Activated T-cell treated with anti-CD3 and anti-CD28 coated beads, Interleukin-2, amount 50 U/mL, for 48 hours (primary cell): ENCODE results near the gene GMPS.
"Not testable (repeated sequence)": the region's sequence is repeated elsewhere in the genome, so short reads cannot be mapped to it uniquely, and the experiment has no call there.

ENCODE experiments used
- DNase-seq, 2 experiments: peaks; one replicate each; pipeline ENCODE4 v3.0.0-alpha.2; 2020

Gene GMPS

DNA sequence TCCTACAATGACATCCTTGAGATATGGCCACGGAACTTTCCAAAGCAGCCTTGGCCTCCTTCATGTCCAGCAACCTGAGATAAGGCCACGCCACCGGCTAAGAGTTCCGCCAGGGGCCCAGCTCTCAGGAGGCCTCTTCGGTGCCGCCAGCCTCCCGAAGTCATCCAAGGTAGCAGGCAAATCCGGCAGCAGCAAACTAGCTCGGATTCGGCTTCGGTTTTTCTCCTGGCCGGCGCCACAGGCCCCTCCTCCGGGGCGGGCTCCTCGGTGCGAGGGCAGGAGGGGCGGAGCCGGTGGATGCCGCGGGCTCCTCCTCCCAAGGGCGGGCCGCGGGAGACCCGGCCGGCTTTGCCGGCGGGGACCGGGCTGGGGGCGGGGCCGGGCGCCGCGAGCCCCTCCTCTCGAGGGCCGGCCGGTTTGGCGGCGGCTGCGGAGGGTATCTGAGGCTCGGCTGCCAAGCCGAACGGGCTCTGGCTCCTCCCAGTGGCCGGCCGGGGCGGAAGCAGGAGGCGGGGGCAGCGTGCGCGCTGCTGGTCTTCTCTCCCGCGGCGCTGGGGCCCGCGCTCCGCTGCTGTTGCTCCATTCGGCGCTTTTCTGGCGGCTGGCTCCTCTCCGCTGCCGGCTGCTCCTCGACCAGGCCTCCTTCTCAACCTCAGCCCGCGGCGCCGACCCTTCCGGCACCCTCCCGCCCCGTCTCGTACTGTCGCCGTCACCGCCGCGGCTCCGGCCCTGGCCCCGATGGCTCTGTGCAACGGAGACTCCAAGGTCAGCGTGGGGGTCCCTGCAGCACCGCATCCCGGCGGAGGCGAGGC is at the start of gene GMPS:
GMPS (plus strand) TSS at position 518 of the 812 bp plus-strand sequence; CDS start at position 739, 221 bp downstream.
- peak; percentile 96 to 99 for DNase-seq

DNA sequence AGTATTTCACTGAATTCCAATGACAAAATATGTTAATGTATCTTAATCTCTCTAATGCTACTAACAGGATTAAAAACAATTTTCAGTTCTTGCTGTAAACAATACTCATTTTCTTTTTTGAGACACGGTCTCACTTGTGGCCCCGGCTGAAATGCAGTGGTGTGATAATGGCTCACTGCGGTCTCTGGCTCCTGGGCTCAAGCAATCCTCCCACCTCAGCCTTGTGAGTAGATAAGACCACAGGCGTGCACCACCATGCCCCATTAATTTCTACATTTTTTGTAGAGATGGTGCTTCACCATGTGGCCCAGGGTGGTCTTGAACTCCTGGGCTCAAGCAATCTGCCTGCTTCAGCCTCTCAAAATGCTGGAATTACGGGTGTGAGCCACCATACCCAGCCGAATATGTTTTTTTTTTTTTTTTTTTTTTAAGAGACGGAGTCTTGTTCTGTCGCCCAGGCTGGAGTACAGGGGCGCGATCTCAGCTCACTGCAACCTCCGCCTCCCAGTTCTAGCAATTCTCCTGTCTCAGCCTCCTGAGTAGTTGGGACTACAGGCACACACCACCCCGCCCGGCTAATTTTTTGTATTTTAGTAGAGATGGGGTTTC is 41.9 kb upstream of the GMPS start:
- DNase-seq = not testable (repeated sequence)

DNA sequence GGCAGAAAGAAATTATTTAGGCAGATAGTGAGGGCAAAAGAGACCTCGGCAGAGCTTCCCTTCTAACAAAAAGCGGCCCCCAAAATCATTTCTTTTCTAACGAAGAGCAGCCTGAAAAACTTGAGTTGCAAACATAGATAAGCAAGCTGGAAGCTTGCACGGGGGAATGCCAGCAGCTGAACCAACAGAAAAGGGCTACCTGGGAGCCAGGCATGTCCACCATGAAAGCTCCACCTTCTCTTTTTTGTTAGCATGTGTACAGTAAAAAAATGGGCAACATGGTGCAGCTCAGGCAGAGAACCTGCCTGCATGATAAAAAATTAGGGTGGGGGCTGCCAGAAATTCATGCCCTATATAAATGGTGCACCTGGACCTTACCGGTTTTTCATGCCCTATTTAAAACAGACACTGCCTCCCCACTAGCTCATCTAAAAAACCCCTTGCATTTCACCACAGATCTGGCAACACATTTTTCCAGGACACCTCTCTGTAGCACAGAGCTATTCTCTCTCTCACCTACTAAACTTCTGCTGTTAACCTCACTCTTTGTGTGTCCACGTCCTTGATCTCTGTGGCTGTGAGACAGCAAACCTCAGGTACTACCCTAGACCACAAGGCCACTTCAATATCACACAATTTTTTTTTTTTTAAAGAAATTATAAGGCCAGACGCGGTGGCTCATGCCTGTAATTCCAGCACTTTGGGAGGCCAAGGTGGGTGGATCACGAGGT is 34.9 kb upstream of the GMPS start:
- DNase-seq = no peak

DNA sequence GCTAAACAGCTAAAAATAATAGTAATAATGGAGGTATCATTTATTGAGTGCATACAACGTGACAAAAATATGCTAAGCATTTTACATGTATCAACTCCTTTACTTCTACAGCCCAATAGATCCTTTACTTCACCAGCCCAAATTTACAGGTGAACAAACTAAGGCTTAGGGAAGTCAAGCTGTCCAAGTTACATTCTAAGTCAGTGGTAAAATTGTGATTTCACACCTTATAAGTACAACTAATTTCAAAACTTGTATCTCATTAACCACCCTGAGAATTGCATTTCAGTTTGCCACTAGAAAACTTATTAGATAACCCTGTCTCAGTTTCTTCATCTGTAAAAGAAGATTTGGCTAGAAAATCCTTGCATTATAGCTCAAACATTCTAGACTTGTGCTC is 26.9 kb upstream of the GMPS start:
- no peak for DNase-seq

DNA sequence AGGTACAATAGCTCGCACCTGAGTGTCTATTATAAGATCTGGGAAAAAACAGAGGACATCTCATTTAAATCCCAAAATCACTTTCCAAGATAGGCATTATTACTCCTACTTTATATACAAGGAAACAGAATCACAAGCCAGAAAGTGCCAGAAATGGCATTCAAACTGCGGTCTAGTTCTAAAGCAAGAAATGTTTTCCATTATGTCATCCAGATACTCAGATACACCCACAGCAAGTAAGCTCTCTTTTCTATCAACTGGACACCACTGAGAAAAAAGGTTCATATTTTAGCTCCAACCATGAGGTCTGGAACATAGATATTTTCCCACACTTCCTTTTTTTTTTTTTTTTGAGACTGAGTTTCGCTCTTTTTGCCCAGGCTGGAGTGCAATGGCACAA is 24.3 kb upstream of the GMPS start:
- DNase-seq = no peak

DNA sequence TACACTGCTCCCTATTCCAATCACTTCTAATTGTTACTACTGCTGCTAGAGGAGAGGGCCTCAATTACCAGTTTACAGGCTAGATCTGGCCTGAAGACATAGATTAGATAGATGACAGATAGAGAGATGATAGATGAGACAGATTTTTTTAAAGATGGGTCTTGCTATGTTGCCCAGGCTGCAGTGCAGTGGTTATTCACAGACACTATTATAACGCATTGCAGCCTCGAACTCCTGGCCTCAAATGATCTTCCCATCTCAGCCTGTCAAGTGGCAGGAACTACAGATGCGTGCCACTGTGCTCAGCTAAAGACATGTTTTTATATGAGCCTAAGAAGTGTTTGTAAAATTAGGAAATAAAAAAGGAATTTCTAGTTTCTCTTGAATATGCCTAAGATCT is 22.5 kb upstream of the GMPS start:
- no peak for DNase-seq

DNA sequence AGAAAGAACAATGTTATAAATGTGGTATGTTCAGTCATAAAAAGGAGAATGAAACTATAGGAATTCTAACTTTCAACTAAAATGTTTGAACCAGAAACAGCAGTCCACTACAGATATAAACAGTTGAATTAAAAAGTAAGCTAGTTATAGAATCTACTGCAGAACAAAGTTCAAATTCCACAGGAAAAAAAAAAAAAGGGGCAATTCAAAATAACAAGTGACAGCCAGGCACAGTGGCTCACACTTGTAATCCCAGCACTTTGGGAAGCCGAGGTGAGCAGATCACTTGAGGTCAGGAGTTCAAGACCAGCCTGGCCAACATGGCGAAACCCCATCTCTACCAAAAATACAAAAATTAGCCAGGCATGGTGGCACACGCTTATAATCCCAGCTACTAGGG is 21.0 kb upstream of the GMPS start:
- DNase-seq = not testable (repeated sequence)

DNA sequence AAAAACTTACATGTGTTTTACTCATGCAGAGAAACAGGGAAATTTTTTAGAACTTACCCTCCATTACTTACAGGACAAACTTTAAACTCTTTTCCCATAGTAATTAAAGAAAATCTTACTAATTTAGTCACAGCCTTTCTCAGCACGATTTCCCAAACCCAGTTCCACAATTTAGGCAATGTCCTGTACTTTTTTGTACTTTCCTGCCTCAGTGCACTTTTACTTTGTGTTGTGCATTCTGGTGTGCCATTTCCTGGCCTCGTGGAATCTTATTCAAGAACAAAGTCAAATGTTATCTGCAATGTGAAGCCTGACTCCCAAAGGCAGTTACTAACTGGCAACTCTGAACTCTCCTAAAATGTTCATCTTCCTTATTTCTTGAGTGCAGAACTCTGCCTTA is 18.1 kb upstream of the GMPS start:
- DNase-seq = no peak

DNA sequence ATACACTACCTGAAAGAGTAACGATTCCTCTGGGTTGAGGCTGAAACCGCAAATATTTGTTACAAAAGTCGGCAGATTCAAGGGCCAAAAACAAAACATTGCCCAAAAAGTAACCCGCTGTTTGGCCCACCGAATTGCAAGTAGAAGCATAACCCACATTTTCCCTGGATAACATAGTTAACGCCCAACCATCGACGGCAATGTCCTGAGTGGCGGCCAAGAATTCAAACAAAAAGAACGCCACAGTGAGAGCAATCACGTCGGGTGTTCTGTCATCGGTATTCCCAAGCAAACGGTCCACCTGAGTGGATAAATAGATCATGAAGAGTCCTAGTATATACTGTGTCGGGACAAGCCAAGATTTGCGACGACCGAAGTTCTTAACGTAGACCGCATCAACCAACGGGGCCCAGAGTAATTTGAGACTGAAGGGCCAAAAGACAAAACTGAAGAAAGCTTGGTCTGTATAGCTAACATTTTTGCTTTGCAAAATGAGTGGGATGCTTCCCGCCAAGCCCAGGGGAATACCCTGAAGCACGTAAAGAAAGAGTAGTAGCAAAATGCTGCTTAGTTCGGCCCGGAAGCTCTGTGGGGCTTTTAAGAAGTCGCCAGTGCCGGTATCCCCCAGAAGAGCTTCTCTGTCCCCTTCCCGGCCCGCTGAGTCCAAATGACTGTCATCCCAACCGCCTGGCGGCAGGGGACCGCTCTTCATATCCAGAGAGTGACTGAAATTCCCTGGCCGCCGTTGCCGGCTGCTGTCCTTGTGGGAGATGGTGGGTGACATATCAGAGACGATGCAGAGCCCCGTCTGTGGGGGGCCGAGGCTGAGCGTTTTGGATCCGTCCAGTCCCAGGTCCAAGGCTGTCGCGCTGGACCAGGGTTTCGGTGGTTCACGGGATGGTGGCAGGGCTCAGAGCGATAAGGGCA is 17.0 kb upstream of the GMPS start:
- DNase-seq = peak; percentile 60

DNA sequence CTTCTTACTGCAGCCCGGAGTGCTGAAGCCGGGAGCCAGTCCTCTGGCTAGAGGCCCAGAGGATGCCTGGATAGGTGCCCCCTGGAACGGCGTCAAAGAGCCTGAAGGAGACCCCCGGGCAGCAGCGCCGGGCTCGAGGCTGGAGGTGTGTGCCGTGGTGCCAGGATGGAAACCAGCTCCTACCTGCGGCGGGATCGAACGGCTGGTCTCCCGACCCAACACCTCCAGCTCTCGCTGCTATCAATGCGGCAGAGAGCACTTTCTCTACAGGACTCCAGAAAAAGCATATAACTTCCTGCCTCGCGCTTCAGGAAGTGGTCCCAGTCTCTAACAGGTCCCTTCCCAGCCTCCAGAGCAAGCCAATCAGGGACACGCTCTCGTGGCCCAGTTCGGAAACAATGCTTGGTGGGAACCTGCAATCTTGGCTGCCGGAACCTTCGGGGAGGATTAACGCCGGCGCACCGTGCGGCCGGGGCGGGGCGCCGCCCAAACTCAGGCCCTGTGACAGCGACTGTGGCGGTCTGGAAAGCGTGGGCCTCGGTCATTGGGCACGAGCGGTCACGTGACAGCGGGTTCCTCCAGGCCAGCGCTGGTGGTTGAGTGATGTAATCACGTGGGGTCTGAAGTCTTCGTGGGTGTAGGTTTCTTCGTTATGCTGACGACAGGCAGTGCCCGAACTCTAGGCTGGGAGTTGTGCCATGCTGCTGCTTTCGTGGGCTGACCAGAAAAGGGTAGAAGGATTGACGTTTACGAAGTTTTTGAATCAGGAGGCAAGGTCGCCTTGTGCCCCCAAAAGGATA is 16.1 kb upstream of the GMPS start, which contains the start of gene SLC33A1:
SLC33A1 (minus strand) TSS at position 287 of the 800 bp plus-strand sequence. CDS start 430 bp downstream, outside the sequence.
- peak; percentile 99 for DNase-seq

DNA sequence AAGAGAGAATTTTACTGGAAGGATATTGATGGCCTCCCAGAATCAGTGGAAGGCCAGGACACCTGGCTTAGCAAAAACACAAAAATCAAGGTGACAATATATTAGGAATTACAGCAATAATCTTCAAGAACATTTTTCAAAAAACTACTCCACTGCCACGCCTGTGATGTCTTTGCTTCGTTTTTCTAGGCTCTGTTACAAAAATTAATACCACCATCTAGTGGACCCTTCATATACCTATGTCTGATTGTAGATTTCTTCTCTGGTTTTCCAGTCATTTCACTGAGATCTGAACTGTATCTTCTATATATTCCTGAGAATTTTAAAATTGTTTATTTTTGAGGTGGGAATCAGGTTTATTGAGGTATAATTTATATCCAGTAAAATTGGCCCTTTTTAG is 10.6 kb upstream of the GMPS start:
- DNase-seq = no peak

DNA sequence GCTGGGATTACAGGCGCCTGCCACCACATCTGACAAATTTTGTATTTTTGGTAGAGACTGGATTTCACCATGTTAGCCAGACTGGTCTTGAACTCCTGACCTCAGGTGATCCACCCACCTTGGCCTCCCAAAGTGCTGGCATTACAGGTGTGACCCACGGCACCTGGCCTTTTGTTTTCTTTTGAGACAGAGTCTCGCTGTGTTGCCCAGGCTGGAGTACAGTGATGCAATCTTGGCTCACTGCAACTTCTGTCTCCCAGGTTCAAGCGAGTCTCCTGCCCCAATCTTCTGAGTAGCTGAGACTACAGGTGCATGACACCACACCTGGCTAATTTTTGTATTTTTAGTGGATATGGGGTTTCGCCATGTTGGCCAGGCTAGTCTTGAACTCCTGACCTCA is 10.0 kb upstream of the GMPS start:
- DNase-seq = not testable (repeated sequence)

DNA sequence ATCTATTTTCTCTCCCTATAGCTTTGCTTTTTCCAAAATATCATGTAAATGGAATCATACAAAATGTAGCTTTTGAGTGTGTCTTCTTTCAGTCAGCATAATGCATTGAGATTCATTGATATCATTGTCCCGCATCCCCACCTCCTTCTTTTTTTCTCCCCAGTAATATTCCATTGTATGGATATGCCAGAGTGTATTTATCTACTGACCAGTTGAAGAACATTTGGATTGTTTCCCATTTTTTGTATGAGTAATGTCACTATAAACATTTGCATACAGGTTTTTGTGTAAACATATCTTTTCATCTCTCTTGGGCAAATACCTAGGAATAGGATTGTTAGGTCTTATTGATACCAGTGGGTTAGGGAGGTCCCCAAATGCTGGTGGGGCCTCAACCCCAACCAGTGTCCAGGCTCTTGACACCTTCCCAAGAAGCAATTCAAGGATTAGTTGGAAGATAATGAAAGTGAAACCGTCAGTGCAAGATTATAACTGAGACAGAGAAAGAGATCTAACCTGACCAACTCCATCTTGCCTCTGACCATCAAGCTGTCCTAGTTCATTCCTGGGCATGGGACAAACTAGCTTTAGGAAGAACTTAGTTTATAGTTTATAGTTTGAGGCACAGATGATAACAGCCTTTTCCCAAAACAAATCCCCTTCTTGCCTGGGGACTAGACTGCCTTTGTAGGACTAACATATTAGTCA is 8.8 kb upstream of the GMPS start:
- DNase-seq = no peak

DNA sequence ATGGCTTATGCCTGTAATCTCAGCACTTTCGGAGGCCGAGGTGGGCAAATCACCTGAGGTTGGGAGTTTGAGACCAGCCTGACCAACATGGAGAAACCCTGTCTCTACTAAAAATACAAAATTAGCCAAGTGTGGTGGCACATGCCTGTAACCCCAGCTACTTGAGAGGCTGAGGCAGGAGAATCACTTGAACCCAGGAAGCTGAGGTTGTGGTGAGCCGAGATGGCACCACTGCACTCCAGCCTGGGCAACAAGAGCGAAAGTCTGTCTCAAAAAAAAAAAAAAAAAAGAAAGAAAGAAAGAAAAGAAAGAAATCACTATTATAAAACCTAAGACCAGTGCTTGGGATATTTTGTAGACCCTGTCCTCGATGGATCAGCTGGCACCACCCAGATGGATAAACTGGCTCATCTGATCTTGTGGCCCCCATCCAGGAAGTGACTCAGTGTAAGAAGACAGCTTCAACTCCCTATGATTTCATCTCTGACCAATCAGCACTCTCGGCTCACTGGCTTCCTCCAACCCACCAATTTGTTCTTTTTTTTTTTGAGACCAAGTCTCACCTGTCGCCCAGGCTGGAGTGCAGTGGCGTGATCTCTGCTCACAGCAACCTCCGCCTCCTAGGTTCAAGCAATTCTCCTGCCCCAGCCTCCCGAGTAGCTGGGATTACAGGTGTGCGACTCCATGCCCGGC is 8.0 kb upstream of the GMPS start:
- DNase-seq = peak; percentile 54 to 64

DNA sequence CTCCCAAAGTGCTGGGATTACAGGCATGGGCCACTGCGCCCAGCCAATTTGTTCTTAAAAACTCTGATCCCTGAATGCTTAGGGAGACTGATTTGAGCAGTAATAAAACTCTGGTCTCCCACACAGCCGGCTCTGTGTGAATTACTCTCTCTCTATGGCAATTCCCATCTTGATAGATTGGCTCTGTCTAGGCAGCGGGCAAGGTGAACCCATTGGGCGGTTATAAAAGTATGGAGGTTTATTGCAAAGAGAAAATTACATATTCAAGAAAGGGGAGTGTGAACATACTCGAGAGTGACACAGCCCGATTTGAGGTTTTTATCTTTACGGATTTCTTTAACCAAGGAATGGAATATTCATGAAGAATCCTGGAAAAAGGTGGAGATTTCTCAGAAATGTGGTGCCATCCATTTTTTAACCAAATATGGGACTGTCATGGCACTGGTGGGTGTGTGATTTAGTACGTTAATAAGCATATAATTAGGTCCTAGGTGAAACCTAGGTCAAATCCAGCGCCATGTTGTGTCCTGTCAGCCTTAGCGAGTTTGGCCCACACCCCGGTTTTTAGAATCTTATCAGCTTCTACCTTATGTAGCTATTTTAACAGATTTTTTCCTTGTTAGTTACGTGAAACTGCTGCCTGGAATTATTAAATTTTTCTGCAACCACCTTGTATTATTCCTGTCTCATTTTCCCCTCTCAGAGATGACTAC is 7.2 kb upstream of the GMPS start:
- DNase-seq = no peak

DNA sequence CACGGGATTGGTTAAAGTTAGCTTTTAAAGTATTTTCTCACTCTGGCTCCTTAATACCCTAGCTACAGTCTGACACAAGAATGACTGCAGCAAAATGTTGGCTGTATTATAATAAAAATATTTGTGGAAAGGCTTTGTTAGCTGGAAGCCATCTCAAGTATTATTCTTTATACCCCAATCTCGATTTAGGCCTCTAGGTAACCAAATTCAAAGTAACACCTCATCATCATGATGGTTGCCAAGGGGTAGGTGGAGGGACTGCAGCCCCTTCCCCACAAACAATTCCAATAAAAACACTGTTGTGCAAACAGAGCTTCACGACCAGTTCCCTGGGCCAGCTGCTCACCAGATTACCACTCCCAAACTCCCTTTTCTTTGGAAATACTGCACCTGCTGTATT is 759 bp upstream of the GMPS start:
- no peak for DNase-seq

DNA sequence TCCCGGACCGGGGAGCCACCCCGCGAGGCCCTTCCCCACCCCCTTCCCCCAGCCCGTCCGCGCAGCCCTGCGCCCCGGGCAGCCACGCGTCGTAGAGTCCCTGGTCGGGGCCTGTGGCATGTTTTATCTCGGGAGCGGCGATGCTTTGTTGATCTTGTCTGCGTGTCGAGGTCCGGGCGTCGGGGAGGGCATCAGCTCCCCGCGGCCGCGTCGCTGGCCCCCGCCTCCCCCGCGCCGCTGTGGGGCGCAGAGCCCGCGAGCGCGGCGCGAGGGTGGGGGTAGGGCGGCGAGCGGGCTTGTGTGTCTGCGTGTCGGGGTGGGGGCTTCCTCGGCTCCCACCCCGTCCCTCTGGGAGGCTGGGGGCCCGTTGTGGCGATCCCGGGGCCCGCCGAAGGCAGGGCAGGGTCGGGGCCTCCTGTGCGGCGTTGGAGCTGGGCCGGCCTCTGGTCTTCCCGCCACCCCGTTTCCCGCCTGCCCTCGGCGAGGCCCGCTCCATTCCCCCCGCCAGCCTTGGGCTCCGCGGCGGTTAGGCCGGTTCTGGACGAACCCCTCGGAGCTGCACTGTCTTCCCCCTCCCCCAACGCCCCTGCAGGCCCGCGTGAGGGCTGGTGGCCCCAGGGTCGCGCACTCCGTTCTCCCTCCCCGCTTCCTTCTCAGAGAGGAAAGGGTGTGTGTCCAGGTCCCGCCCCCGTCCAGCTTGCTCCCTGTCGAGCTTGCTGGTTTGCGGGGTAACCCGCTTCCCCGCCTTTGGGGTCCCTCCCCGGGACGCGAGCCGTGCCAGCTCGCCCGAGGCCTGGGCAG is 695 bp downstream of the GMPS start:
- DNase-seq = peak; percentile 67 to 74

DNA sequence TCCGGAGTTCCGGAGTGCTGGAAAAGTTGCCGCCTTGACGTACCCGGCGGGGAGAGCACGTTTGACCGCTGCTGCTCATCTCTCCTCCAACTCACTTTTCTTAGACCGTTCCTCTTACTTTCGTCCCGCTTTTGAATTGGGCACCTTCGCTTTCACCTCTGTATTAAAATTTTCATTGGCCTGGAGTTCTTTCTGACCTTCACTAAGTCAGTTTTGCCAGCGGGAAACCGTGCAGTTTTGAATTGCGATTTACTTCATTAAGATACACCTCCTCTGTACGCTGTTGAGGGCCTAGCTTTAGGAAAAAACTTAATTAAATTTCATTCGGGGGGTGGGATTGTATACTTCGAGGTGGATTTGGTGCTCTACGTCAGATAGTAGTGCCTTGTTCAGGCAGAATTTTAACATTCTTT is 1.3 kb downstream of the GMPS start:
- DNase-seq = no peak
